Heart right ventricle (tissue), 16 donors: Measurements from ENCODE around the gene KCTD5. TPM values are rescaled to one million over a fixed set of nuclear protein-coding genes. Genes with fewer than 3 reads are reported as not detected.

Source experiments
- ATAC-seq, 8 donors: fragments of 200-7000 bp; cut with Tn5 transposase; one replicate each; pipeline ENCODE4 v1.9.1; 2020; ENCODE audit warnings: mild to moderate bottlenecking in 8 of 8, moderate library complexity in 8 of 8, moderate number of reproducible peaks in 1 of 8
- DNase-seq, 2 donors: peaks; one replicate each; pipeline ENCODE4 v3.0.0-alpha.2; 2020
- H3K27ac ChIP-seq, 10 donors: fragments of 200-600 bp; sonication (generic) in 2 of 10; one replicate each; pipeline versions ENCODE4 v1.5.0 to v1.8.0; 2020 to 2022; ENCODE audit warnings: mild to moderate bottlenecking in 3 of 10
- H3K27me3 ChIP-seq, 7 donors: fragments of 200-600 bp; one replicate each; pipeline ENCODE4 v1.8.0; 2021 to 2022; ENCODE audit warnings: mild to moderate bottlenecking in 2 of 7
- H3K36me3 ChIP-seq, 9 donors: fragments of 200-600 bp; sonication (generic) in 1 of 9; one replicate each; pipeline versions ENCODE4 v1.5.0 to v1.8.0; 2020 to 2022; ENCODE audit warnings: mild to moderate bottlenecking in 2 of 9
- H3K4me1 ChIP-seq, 9 donors: fragments of 200-600 bp; sonication (generic) in 1 of 9; one replicate each; pipeline versions ENCODE4 v1.5.0 to v1.8.0; 2020 to 2022; ENCODE audit warnings: mild to moderate bottlenecking in 4 of 9
- H3K4me3 ChIP-seq, 10 donors: fragments of 200-600 bp; sonication (generic) in 2 of 10; one replicate each; pipeline versions ENCODE4 v1.5.0 to v1.8.0; 2020 to 2022; ENCODE audit warnings: mild to moderate bottlenecking in 7 of 10, moderate library complexity in 2 of 10
- H3K9me3 ChIP-seq, 11 donors: fragments of 200-600 bp in 10 of 11; sonication (generic) in 2 of 11; one replicate each; pipeline versions ENCODE4 v1.5.0 to v1.8.0; 2013 to 2022; ENCODE audit warnings: mild to moderate bottlenecking in 2 of 11, control low read depth in 1 of 11, moderate library complexity in 1 of 11
- WGBS, 2 donors: extraction: QIAGEN DNeasy Blood & Tissue Kit; methylation state at CpG; one replicate each; pipeline ENCODE4 v1.1.7; 2013; ENCODE audit warnings: inconsistent platforms in 1 of 2; 5-methylcytosine and 5-hydroxymethylcytosine counted together
- intact Hi-C, 10 donors: fragments of 100-400 bp; cut with DNase I; formaldehyde crosslinking; loops; one replicate each; pipeline versions ENCODE4 v1.11.1 to v1.14.2; 2022
- polyA plus RNA-seq, 2 donors: library from polyadenylated mRNA; stranded (reverse); fragments of 200-250 nt; gene quantifications; one replicate each; pipeline ENCODE4 v1.2.3, GENCODE V29; 2013
- total RNA-seq, 10 donors: library from RNA; stranded (reverse); fragmentation: NEBNext Ultra II Directional in 3 of 10; extraction: Animal tissue kit (Norgen Biotek cat#: 25700) in 3 of 10; gene quantifications; one replicate each; pipeline versions ENCODE4 v1.2.1 to v1.2.4, GENCODE V29; 2021 to 2023
- TF ChIP-seq, protein P1 (sequence below), 9 donors: fragments of 200-600 bp; sonication (generic) in 2 of 9; IDR thresholded peaks; one replicate each; pipeline versions ENCODE4 v1.5.0 to v1.8.0; 2021 to 2022; ENCODE audit warnings: antibody characterized with exemption in 9 of 9, mild to moderate bottlenecking in 5 of 9, moderate library complexity in 1 of 9
- donor health status: Arrhythmogenic right ventricular cardiomyopathy.
- donor health status: ischemic (EF 13 %, LVEDD 7.1; RV severe dilation, severe dysfunction).
- donor health status: healthy with polysubstance abuse.
- donor health status: DM: no; HTN: yes; CAD: no.
- donor health status: DM: no; HTN: no; CAD: no.
- donor health status: ischemic (EF 25% LVEDD 6.9; RV normal size, moderate dysfunction).
- donor health status: ischemic (EF 25% LVEDD 5.7; RV mildly dilated, moderate dysfunction).
- donor health status: healthy.
- donor health status: DM: yes; HTN: yes; CAD: no.
- donor health status: Ischemic cardiomyopathy.
- donor health status: ischemic (EF 35%, LVEDD 5.7; RV mildly dilated, moderate dysfunction).
- donor health status: nonischemic (EF 11% LVEDD 7.7; RV severe dilation, severe dysfunction).
- donor health status: DM: yes; HTN: yes; CAD: no.
- donor health status: PGD.
- donor health status: ischemic (EF 29% LVEDD 5.4; RV normal size, mild dysfunction).
- donor health status: nonischemic (EF 23%, LVEDD 6.1; RV moderate dilation, normal function).

KCTD5 gene
- total and polyA plus RNA-seq, 12 donors = 8.5 to 22.4 (median 11.6) TPM

DNA sequence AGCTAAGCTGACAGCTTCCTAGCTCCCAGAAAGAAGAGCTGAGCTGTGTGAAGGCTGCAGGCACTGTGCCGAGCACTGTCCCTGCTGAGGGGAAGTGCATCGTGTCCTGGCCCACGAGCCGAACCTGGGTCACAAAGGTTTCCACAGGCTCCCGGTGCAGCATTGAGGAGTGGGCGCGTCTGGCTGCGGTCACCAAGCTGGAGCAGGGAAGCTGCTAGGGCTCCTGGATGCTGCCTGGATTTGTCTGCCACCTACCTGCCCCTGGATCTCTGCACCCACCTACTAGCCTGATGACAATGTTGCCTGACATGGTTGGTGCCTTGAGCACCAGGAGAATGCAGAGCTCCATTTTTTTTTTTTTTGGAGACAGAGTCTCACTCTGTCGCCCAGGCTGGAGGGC is 63.6 kb downstream of the KCTD5 start:
- H3K4me3 ChIP-seq = no peak overlapping the region
- 79 to 80% methylated on average over 9 of the region's 9 CpGs for WGBS, 2 donors

GRCh38 chr16:2748757-2749455 is 66.6 kb downstream of the KCTD5 start:
- Histone ChIP-seq H3K4me1 (peaks cover 0 to 16% (median 10%) of the 10 kb centered on the region in 9 donors), H3K36me3 (no peaks in the 10 kb centered on the region), H3K27me3 (no peaks in the 10 kb centered on the region), H3K9me3 (peaks cover 0 to 5% (median 0%) of the 10 kb centered on the region in 11 donors), H3K4me3 (no peak overlapping the region), H3K27ac (no peak overlapping the region)
- no peak for ATAC-seq
- intact Hi-C loops = no loop called here
- no peak for DNase-seq
- TF ChIP-seq, protein P1, sequence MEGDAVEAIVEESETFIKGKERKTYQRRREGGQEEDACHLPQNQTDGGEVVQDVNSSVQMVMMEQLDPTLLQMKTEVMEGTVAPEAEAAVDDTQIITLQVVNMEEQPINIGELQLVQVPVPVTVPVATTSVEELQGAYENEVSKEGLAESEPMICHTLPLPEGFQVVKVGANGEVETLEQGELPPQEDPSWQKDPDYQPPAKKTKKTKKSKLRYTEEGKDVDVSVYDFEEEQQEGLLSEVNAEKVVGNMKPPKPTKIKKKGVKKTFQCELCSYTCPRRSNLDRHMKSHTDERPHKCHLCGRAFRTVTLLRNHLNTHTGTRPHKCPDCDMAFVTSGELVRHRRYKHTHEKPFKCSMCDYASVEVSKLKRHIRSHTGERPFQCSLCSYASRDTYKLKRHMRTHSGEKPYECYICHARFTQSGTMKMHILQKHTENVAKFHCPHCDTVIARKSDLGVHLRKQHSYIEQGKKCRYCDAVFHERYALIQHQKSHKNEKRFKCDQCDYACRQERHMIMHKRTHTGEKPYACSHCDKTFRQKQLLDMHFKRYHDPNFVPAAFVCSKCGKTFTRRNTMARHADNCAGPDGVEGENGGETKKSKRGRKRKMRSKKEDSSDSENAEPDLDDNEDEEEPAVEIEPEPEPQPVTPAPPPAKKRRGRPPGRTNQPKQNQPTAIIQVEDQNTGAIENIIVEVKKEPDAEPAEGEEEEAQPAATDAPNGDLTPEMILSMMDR (IDR thresholded peaks at IDR 0.05) = no peak
- 75 to 80% methylated on average over 7 of the region's 7 CpGs for WGBS, 2 donors

More for the DNA sequence above, 63.6 kb downstream of the KCTD5 start:
- Histone ChIP-seq H3K27me3 (no peaks in the 10 kb centered on the region), H3K36me3 (no peaks in the 10 kb centered on the region), H3K9me3 (no peaks in the 10 kb centered on the region), H3K27ac (no peak overlapping the region), H3K4me1 (no peaks in the 10 kb centered on the region)
- TF ChIP-seq, protein P1 (IDR thresholded peaks at IDR 0.05) = no peak
- ATAC-seq (no peak), DNase-seq (no peak)
- intact Hi-C loops = no loop called here

DNA sequence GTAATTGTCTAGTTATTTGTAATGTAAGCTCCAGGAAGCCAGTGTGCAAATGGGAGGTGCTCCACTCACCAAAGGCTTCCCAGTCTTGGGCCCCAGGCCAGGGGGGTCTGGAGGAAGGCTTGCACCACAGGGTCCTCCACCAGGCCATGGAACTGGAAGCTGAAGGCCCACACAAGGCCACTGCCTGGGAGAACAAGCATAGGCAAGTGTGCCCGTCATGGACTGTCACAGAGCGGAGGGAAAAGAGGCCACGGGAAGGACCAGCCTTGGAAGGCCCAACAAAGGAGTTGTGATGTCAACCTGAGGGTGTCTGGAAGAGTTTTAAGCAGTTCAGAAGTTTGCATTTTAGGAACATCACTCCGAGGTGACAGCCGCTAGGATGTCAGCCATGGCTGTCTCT is 67.2 kb downstream of the KCTD5 start:
- DNase-seq (no peak), ATAC-seq (no peak)
- Histone ChIP-seq H3K27ac (no peak overlapping the region), H3K27me3 (no peaks in the 10 kb centered on the region), H3K4me3 (no peak overlapping the region), H3K36me3 (no peaks in the 10 kb centered on the region), H3K4me1 (peaks cover 0 to 22% (median 16%) of the 10 kb centered on the region in 9 donors), H3K9me3 (peaks cover 0 to 5% (median 0%) of the 10 kb centered on the region in 11 donors)
- TF ChIP-seq, protein P1 (IDR thresholded peaks at IDR 0.05) = no peak
- 95 to 97% methylated on average over 5 of the region's 5 CpGs for WGBS, 2 donors
- intact Hi-C loops = no loop called here

GRCh38 chr16:2749936-2750335 is 67.6 kb downstream of the KCTD5 start:
- H3K4me3 ChIP-seq = no peak overlapping the region
- H3K27me3 ChIP-seq = no peaks in the 10 kb centered on the region
- 95 to 96% methylated on average over 6 of the region's 6 CpGs for WGBS, 2 donors
- H3K4me1 ChIP-seq = peaks cover 0 to 26% (median 21%) of the 10 kb centered on the region in 9 donors
- no peak overlapping the region for H3K27ac ChIP-seq
- peaks cover 0 to 5% (median 0%) of the 10 kb centered on the region in 11 donors for H3K9me3 ChIP-seq
- DNase-seq (no peak), ATAC-seq (no peak)
- intact Hi-C loops = no loop called here
- TF ChIP-seq, protein P1 (IDR thresholded peaks at IDR 0.05) = no peak
- no peaks in the 10 kb centered on the region for H3K36me3 ChIP-seq
